Measurements from ENCODE around the gene RHBDL1. TPM values are rescaled to one million over a fixed set of nuclear protein-coding genes. Genes with fewer than 3 reads are reported as not detected.

Gene RHBDL1
- total RNA-seq, 4 donors from 2014 or later = 1.5 to 2.0 TPM; not detected in 2

DNA sequence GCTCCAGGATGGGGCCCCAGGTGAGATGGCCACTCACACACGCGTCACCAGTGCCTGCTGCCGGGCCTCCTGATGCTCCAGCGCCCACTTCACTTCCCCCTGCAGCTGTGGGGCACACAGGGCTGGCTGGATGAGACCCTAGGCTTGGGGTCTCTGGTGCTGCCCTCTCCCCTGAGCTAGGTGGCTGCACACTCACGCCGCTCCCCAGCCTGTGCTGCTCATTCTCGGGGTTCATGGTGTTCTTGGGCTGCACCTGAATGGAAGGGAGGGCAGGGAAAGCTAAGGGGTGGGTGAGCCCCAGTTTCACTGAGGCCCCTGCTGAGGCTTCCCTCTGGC is 49.5 kb downstream of the RHBDL1 start:
- Histone ChIP-seq H3K4me3 (no peak overlapping the region), H3K36me3 (no peaks in the 10 kb centered on the region), H3K27me3 (peaks cover 0 to 28% of the 10 kb centered on the region in 2 donors), H3K9me3 (no peaks in the 10 kb centered on the region), H3K27ac (no peak overlapping the region), H3K4me1 (peaks cover 0 to 30% of the 10 kb centered on the region in 2 donors)
- intact Hi-C loops (cut with DNase I; ENCODE audit: low total_unique reads) = no loop called here
- DNase-seq = no peak
- TF ChIP-seq, protein P1, sequence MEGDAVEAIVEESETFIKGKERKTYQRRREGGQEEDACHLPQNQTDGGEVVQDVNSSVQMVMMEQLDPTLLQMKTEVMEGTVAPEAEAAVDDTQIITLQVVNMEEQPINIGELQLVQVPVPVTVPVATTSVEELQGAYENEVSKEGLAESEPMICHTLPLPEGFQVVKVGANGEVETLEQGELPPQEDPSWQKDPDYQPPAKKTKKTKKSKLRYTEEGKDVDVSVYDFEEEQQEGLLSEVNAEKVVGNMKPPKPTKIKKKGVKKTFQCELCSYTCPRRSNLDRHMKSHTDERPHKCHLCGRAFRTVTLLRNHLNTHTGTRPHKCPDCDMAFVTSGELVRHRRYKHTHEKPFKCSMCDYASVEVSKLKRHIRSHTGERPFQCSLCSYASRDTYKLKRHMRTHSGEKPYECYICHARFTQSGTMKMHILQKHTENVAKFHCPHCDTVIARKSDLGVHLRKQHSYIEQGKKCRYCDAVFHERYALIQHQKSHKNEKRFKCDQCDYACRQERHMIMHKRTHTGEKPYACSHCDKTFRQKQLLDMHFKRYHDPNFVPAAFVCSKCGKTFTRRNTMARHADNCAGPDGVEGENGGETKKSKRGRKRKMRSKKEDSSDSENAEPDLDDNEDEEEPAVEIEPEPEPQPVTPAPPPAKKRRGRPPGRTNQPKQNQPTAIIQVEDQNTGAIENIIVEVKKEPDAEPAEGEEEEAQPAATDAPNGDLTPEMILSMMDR (IDR thresholded peaks at IDR 0.05) = no peak
- TF ChIP-seq POLR2A (IDR thresholded peaks at IDR 0.05) = no peak

DNA sequence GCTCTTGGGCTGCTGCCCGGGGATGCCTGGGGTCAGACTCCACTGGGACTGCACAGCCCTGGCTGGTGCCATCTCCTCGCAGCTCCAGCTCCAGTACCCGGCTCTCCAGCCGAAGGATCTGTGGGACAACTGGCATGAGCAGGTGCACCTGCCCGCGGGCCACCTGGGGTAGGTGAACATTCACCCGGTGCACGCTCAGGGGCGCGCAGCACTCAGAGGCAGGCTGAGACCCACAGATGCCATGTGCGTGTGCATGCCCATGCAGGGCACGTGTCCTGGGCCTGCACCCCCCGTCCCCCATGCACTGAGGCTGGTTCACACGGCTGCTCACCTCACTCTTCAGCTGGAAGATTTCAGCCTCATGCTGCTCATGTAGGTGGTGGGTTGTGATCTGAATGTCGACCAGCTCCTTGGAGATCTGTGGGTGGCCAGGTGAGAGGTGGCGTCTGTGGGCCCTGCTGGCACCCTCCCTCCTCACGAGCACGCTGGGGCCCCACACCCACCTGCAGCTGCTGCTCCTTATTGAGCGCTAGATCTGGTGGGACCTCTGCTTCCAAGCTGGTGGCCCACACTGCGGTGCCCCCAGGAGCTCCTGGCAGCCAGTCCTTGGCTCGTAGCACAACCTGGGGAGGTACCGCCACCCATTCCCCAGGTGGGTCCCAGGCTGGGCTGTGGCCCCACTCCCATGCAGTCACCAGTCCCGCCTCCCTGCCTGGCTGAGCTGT is 50.2 kb downstream of the RHBDL1 start:
- H3K27me3 ChIP-seq = peaks cover 0 to 28% of the 10 kb centered on the region in 2 donors
- intact Hi-C loops (cut with DNase I; ENCODE audit: low total_unique reads) = no loop called here
- no peaks in the 10 kb centered on the region for H3K36me3 ChIP-seq
- no peaks in the 10 kb centered on the region for H3K9me3 ChIP-seq
- no peak overlapping the region for H3K4me3 ChIP-seq
- TF ChIP-seq, protein P1 (IDR thresholded peaks at IDR 0.05) = no peak
- no peak for TF ChIP-seq POLR2A (IDR thresholded peaks at IDR 0.05)
- no peak for DNase-seq
- H3K27ac ChIP-seq = no peak overlapping the region
- peaks cover 0 to 25% of the 10 kb centered on the region in 2 donors for H3K4me1 ChIP-seq

DNA sequence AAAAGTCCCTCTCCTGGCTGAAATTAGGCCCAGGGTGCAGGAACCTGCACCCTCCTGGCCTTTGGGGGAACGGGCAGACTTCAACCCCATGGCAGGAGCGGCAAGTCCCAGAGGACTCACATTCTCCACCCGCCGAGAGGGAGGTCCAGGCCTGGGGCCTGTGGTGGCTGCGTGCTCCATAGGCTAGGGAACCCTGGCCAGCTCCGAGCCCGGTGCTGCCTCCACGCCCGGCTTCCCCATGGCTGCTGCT is 50.6 kb downstream of the RHBDL1 start:
- H3K27me3 ChIP-seq = peaks cover 0 to 28% of the 10 kb centered on the region in 2 donors
- H3K36me3 ChIP-seq = no peaks in the 10 kb centered on the region
- H3K9me3 ChIP-seq = no peaks in the 10 kb centered on the region
- no peak overlapping the region for H3K4me3 ChIP-seq
- peaks cover 0 to 25% of the 10 kb centered on the region in 2 donors for H3K4me1 ChIP-seq
- DNase-seq = no peak
- H3K27ac ChIP-seq = no peak overlapping the region
- TF ChIP-seq, protein P1 (IDR thresholded peaks at IDR 0.05) = no peak
- no peak for TF ChIP-seq POLR2A (IDR thresholded peaks at IDR 0.05)
- intact Hi-C loops (cut with DNase I; ENCODE audit: low total_unique reads) = no loop called here

DNA sequence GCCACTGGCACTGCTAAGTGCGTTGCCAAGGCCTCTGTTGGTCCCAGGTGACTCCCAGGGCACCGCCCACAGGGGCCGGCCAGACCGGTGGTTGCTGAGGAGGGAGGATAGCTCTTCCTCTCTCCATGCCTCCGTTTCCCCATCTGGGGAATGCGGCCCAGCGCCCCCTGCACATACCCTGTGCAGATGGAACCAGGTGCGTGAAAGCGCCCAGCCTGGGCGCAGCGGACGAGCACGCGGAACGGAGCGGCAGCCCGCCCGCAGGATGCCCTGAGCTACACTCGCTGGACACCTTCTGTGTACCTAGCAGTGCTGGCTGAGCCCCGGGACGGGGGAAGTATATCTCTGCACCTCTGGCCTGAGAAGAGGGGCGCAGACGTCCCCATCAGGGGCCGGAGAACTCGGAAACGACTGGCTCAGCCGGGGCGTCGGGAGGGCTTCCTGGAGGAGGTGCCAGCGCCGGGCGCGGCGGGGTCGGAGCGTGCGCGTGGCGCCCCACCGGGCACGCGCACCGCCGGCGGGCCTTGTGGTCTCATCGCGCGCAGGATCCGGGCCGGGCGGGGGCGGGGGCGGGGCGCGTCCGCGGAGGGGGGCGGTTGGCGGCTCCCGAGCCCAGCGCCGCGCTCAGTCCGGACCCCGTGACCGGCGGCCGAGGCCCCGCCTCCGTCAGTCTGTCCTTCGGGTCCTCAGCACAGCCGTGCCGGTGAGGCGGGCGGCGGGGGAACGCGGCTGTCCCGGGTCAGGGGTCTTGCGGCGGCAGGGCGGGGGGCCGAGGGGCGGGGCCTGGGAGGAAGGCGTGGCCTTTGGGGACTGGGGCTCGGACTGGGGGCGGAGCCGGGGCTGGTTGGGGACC is 51.2 kb downstream of the RHBDL1 start, which contains the start of the genes CCDC78 and HAGHL:
Gene CCDC78 (minus strand): TSS at position 6 of the 853 bp plus-strand sequence. CDS start 76 bp downstream, outside the sequence.
Gene HAGHL (plus strand): TSS at position 669 of the 853 bp plus-strand sequence. CDS start 404 bp downstream, outside the sequence.
- H3K36me3 ChIP-seq = no peaks in the 10 kb centered on the region
- H3K4me1 ChIP-seq = peaks cover 0 to 22% of the 10 kb centered on the region in 2 donors
- TF ChIP-seq, protein P1 (IDR thresholded peaks at IDR 0.05) = no peak
- no peak for TF ChIP-seq POLR2A (IDR thresholded peaks at IDR 0.05)
- intact Hi-C loops (cut with DNase I; ENCODE audit: low total_unique reads) = no loop called here
- no peak for DNase-seq
- H3K4me3 ChIP-seq = peak within 1 kb of the TSS; percentile 16 to 22
- H3K27me3 ChIP-seq = peaks cover 0 to 28% of the 10 kb centered on the region in 2 donors
- H3K9me3 ChIP-seq = no peaks in the 10 kb centered on the region
- H3K27ac ChIP-seq = no peak within 1 kb of the TSS

All from uterus (tissue), 4 donors.